ENCODE data around the gene ASAP2. TPM values are rescaled to one million over a fixed set of nuclear protein-coding genes. Genes with fewer than 3 reads are reported as not detected.

ASAP2 gene
- total RNA-seq, 1 experiment from 2014 or later, result 25.2 TPM

DNA sequence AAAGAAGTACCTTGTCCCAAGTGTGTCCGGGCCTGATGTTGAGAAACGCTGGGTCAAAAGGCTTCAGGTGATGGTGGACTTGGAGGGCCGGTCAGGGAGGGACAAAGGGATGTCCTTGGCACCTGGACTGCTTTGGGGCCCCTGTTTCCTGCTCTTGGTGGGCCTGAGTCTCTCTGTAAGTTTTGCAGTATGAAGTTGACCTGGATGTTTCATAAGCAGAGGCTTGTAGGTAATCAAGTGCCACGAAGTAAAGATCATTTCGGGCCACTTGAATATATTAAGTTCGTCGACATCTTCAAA lies 29.4 kb downstream of the ASAP2 start:
- Histone ChIP-seq H3K9me2 (replicated peaks; ENCODE audit: low read length) (no peaks in the 10 kb centered on the region), H3K27ac (ENCODE audit: low read length) (peak overlapping the region; percentile 96), H4K20me1 (ENCODE audit: low read length) (no peaks in the 10 kb centered on the region), H3K4me1 (ENCODE audit: insufficient read depth, low read length) (peaks cover 71% of the 10 kb centered on the region), H3K27me3 (ENCODE audit: low read length) (no peaks in the 10 kb centered on the region), H3K79me2 (ENCODE audit: low read length) (peaks cover 92% of the 10 kb centered on the region), H3K4me3 (ENCODE audit: low read length) (peak overlapping the region; percentile 33; the same call in 1 of the 2 replicates), H3K9me3 (ENCODE audit: low read length) (no peaks in the 10 kb centered on the region), H3F3A (ENCODE audit: low read length, unreplicated experiment) (peaks cover 9% of the 10 kb centered on the region), H3K9ac (ENCODE audit: low read length) (peak overlapping the region; percentile 71), H3K4me2 (ENCODE audit: low read length) (peak overlapping the region; percentile 78), H2AFZ (ENCODE audit: low read length) (no peak overlapping the region), H3K36me3 (ENCODE audit: low read depth, low read length) (peaks cover 9% of the 10 kb centered on the region; the same call in 1 of the 2 replicates)
- DNase-seq (no peak), ATAC-seq (no peak)
- intact Hi-C loops (cut with micrococcal nuclease), result no loop called here
- TF ChIP-seq, protein P1, sequence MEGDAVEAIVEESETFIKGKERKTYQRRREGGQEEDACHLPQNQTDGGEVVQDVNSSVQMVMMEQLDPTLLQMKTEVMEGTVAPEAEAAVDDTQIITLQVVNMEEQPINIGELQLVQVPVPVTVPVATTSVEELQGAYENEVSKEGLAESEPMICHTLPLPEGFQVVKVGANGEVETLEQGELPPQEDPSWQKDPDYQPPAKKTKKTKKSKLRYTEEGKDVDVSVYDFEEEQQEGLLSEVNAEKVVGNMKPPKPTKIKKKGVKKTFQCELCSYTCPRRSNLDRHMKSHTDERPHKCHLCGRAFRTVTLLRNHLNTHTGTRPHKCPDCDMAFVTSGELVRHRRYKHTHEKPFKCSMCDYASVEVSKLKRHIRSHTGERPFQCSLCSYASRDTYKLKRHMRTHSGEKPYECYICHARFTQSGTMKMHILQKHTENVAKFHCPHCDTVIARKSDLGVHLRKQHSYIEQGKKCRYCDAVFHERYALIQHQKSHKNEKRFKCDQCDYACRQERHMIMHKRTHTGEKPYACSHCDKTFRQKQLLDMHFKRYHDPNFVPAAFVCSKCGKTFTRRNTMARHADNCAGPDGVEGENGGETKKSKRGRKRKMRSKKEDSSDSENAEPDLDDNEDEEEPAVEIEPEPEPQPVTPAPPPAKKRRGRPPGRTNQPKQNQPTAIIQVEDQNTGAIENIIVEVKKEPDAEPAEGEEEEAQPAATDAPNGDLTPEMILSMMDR (conservative IDR thresholded peaks at IDR 0.05; ENCODE audit: low read depth, low read length), result no peak
- TF ChIP-seq EZH2phosphoT487 (IDR thresholded peaks at IDR 0.05; ENCODE audit: borderline replicate concordance, low read length) (no peak), EZH2 (IDR thresholded peaks at IDR 0.05; ENCODE audit: low read length, unreplicated experiment) (no peak)
- no TSS peak for BruUV-seq (replicated peaks)
- CTCF ChIA-PET, result no interaction called here
- POLR2A ChIA-PET (ENCODE audit: unreplicated experiment), result no interaction called here

GRCh38 chr2:9236867-9237266 lies 30.3 kb downstream of the ASAP2 start:
- Histone ChIP-seq H4K20me1 (ENCODE audit: low read length) (no peaks in the 10 kb centered on the region), H3K9ac (ENCODE audit: low read length) (no peak overlapping the region), H3K9me2 (replicated peaks; ENCODE audit: low read length) (no peaks in the 10 kb centered on the region), H3K79me2 (ENCODE audit: low read length) (peaks cover 92% of the 10 kb centered on the region), H3K36me3 (ENCODE audit: low read depth, low read length) (peaks cover 9% of the 10 kb centered on the region; the same call in 1 of the 2 replicates), H3K4me2 (ENCODE audit: low read length) (peak overlapping the region; percentile 24; the same call in 1 of the 2 replicates), H2AFZ (ENCODE audit: low read length) (no peak overlapping the region), H3K27ac (ENCODE audit: low read length) (peak overlapping the region; percentile 96), H3K27me3 (ENCODE audit: low read length) (no peaks in the 10 kb centered on the region), H3F3A (ENCODE audit: low read length, unreplicated experiment) (peaks cover 9% of the 10 kb centered on the region), H3K4me1 (ENCODE audit: insufficient read depth, low read length) (peaks cover 64% of the 10 kb centered on the region), H3K9me3 (ENCODE audit: low read length) (no peaks in the 10 kb centered on the region), H3K4me3 (ENCODE audit: low read length) (no peak overlapping the region)
- ATAC-seq (no peak), DNase-seq (no peak)
- POLR2A ChIA-PET (ENCODE audit: unreplicated experiment), result no interaction called here
- BruUV-seq (replicated peaks), result no TSS peak
- intact Hi-C loops (cut with micrococcal nuclease), result no loop called here
- CTCF ChIA-PET, result no interaction called here
- TF ChIP-seq, protein P1 (conservative IDR thresholded peaks at IDR 0.05; ENCODE audit: low read depth, low read length), result no peak

DNA sequence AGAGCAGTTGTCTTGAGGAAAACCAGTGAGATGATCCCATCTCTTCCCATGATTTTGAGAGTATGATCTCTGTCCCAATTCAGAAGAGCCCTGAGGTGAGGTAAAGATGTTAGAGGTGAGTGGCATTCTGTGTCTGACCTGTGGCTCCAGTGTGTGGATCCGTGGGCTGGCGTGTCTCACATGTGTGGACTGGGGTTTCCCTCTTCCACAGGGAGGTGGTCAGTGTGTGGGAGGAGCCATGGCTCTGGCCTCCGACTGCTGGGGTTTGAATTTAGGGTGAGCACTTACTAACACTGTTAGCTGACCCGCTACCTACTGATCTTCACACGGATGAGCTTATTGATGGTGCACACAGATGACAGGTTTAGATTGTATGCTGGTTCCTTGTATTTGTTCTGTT lies 31.2 kb downstream of the ASAP2 start:
- Histone ChIP-seq H3K27me3 (ENCODE audit: low read length) (no peaks in the 10 kb centered on the region), H3F3A (ENCODE audit: low read length, unreplicated experiment) (peaks cover 9% of the 10 kb centered on the region), H3K4me3 (ENCODE audit: low read length) (no peak overlapping the region), H3K27ac (ENCODE audit: low read length) (no peak overlapping the region), H4K20me1 (ENCODE audit: low read length) (no peaks in the 10 kb centered on the region), H3K36me3 (ENCODE audit: low read depth, low read length) (peaks cover 9% of the 10 kb centered on the region; the same call in 1 of the 2 replicates), H2AFZ (ENCODE audit: low read length) (no peak overlapping the region), H3K9ac (ENCODE audit: low read length) (no peak overlapping the region), H3K9me2 (replicated peaks; ENCODE audit: low read length) (no peaks in the 10 kb centered on the region), H3K4me1 (ENCODE audit: insufficient read depth, low read length) (peaks cover 55% of the 10 kb centered on the region), H3K4me2 (ENCODE audit: low read length) (no peak overlapping the region), H3K79me2 (ENCODE audit: low read length) (peaks cover 92% of the 10 kb centered on the region), H3K9me3 (ENCODE audit: low read length) (no peaks in the 10 kb centered on the region)
- ATAC-seq, result no peak
- ChIA-PET CTCF (no interaction called here), POLR2A (ENCODE audit: unreplicated experiment) (no interaction called here)
- no peak for DNase-seq
- no TSS peak for BruUV-seq (replicated peaks)
- intact Hi-C loops (cut with micrococcal nuclease), result no loop called here
- TF ChIP-seq EZH2 (IDR thresholded peaks at IDR 0.05; ENCODE audit: low read length, unreplicated experiment) (no peak), EZH2phosphoT487 (IDR thresholded peaks at IDR 0.05; ENCODE audit: borderline replicate concordance, low read length) (no peak)
- TF ChIP-seq, protein P1 (conservative IDR thresholded peaks at IDR 0.05; ENCODE audit: low read depth, low read length), result no peak
